GM19043 (cell line): ENCODE measurements around the gene RTL5.
A peak's percentile ranks its signal among the peaks of the same experiment; 100 is the strongest.

Source experiments
- ATAC-seq: cut with Tn5 transposase; IDR thresholded peaks from one replicate; pipeline ENCODE4 v1.9.1; 2021; ENCODE audit warnings: low read depth; ENCODE audit not compliant: unreplicated experiment

The RTL5 gene

GRCh38 chrX:72110876-72111708 is 20.6 kb downstream of the RTL5 start:
- no peak for ATAC-seq

- no peak for ATAC-seq
Observed at GRCh38 chrX:72110051-72110875, 21.5 kb downstream of the RTL5 start.

- no peak for ATAC-seq
Observed at GRCh38 chrX:72108666-72109065, 23.0 kb downstream of the RTL5 start.

- ATAC-seq, result no peak
Observed at GRCh38 chrX:72107841-72108595, 23.7 kb downstream of the RTL5 start.

- no peak for ATAC-seq
Observed at GRCh38 chrX:72107320-72107719, 24.4 kb downstream of the RTL5 start.

- peak; percentile 50 for ATAC-seq
Observed at GRCh38 chrX:72105436-72105835, 26.3 kb downstream of the RTL5 start.

GRCh38 chrX:72102760-72103159 is 29.0 kb downstream of the RTL5 start:
- no peak for ATAC-seq

GRCh38 chrX:72102126-72102525 is 29.6 kb downstream of the RTL5 start:
- ATAC-seq, result no peak

GRCh38 chrX:72101597-72102037 is 30.1 kb downstream of the RTL5 start:
- no peak for ATAC-seq

- peak; percentile 73 for ATAC-seq
Observed at GRCh38 chrX:72100824-72101351, 30.8 kb downstream of the RTL5 start.

GRCh38 chrX:72100051-72100755 is 31.5 kb downstream of the RTL5 start:
- ATAC-seq, result no peak

GRCh38 chrX:72097098-72097497 is 34.6 kb downstream of the RTL5 start:
- ATAC-seq, result no peak

GRCh38 chrX:72095370-72095769 is 36.3 kb downstream of the RTL5 start:
- ATAC-seq, result no peak

- ATAC-seq, result no peak
Observed at GRCh38 chrX:72094894-72095293, 36.8 kb downstream of the RTL5 start.

- no peak for ATAC-seq
Observed at GRCh38 chrX:72089254-72089653, 42.5 kb downstream of the RTL5 start.

GRCh38 chrX:72088761-72089160 is 43.0 kb downstream of the RTL5 start:
- ATAC-seq, result no peak

GRCh38 chrX:72086995-72087394 is 44.7 kb downstream of the RTL5 start:
- ATAC-seq, result no peak

GRCh38 chrX:72084114-72084513 is 47.6 kb downstream of the RTL5 start:
- no peak for ATAC-seq

- no peak for ATAC-seq
Observed at GRCh38 chrX:72083291-72083690, 48.4 kb downstream of the RTL5 start.
